HepG2 (cell line): ENCODE measurements around the gene KLHL11. TPM values are rescaled to one million over a fixed set of nuclear protein-coding genes. Genes with fewer than 3 reads are reported as not detected.

ENCODE experiments used
- ARHGAP35 ChIP-seq: sonication (generic); formaldehyde crosslinking; IDR thresholded peaks from 2 replicates; pipeline ENCODE4 v1.9.0; 2022; ENCODE audit warnings: mild to moderate bottlenecking, inconsistent platforms, moderate library complexity, missing genetic modification reagents, borderline replicate concordance
- ASH2L ChIP-seq: fragments of 300-600, 200-600 bp; sonication (generic); IDR thresholded peaks from 2 replicates; pipeline ENCODE4 v1.7.0; 2017; ENCODE audit warnings: low read depth, mild to moderate bottlenecking, moderate library complexity, mixed read lengths, low read length; ENCODE audit not compliant: insufficient read length
- ATF2 ChIP-seq: sonication (generic); formaldehyde crosslinking; IDR thresholded peaks from 2 replicates; pipeline ENCODE4 v1.4.0; 2020; ENCODE audit warnings: missing genetic modification reagents
- CREB1 ChIP-seq, 2 experiments: fragments of 450-650 bp in 1 of 2; IDR thresholded peaks; 2 replicates each; pipeline ENCODE4 v1.6.1; 2016 to 2017; ENCODE audit warnings: control low read depth in 1 of 2, mild to moderate bottlenecking in 1 of 2, missing compliant biosample characterization in 1 of 2, missing genetic modification characterization in 1 of 2
- EHMT2 ChIP-seq: fragments of 200-600 bp; sonication (generic); IDR thresholded peaks from 2 replicates; pipeline ENCODE4 v1.7.0; 2017; ENCODE audit warnings: antibody characterized with exemption, low read depth, low read length, borderline replicate concordance
- HES4 ChIP-seq: sonication (generic); formaldehyde crosslinking; IDR thresholded peaks from 2 replicates; pipeline ENCODE4 v1.9.0; 2021; ENCODE audit warnings: mild to moderate bottlenecking, missing genetic modification reagents, borderline replicate concordance
- HNF4A ChIP-seq: sonication (generic); formaldehyde crosslinking; IDR thresholded peaks from 2 replicates; pipeline ENCODE4 v1.4.0; 2020; ENCODE audit warnings: missing genetic modification reagents
- KLF9 ChIP-seq: IDR thresholded peaks from 2 replicates; pipeline ENCODE4 v1.6.1; 2016; ENCODE audit warnings: low read depth
- MTA1 ChIP-seq: sonication (generic); formaldehyde crosslinking; IDR thresholded peaks from 2 replicates; pipeline ENCODE4 v1.4.0; 2020; ENCODE audit warnings: missing genetic modification reagents, mild to moderate bottlenecking, borderline replicate concordance
- MXD3 ChIP-seq: IDR thresholded peaks from 2 replicates; pipeline ENCODE4 v1.6.1; 2016; ENCODE audit warnings: mild to moderate bottlenecking, missing biosample characterization, missing genetic modification reagents
- MYC ChIP-seq: sonication (generic); formaldehyde crosslinking; IDR thresholded peaks from 2 replicates; pipeline ENCODE4 v1.9.0; 2021; ENCODE audit warnings: missing genetic modification reagents, borderline replicate concordance
- PCBP1 ChIP-seq: fragments of 200-400 bp; formaldehyde crosslinking; IDR thresholded peaks from 2 replicates; pipeline ENCODE4 v1.6.1; 2017; ENCODE audit warnings: mild to moderate bottlenecking, low read depth, low read length, borderline replicate concordance
- PITX1 ChIP-seq: sonication (generic); formaldehyde crosslinking; IDR thresholded peaks from 2 replicates; pipeline ENCODE4 v1.5.1; 2020; ENCODE audit warnings: mild to moderate bottlenecking, missing genetic modification reagents
- POLR2A ChIP-seq, 2 experiments: IDR thresholded peaks; 2 replicates each; pipeline ENCODE4 v1.6.1; 2011; ENCODE audit warnings: low read depth in 2 of 2, low read length in 2 of 2, mild to moderate bottlenecking in 1 of 2, moderate library complexity in 1 of 2; ENCODE audit not compliant: insufficient read depth in 1 of 2
- POLR2AphosphoS5 ChIP-seq: IDR thresholded peaks from 2 replicates; pipeline ENCODE4 v1.6.1; 2012; ENCODE audit warnings: low read depth, low read length
- PRPF4 ChIP-seq: fragments of 200-400 bp; formaldehyde crosslinking; IDR thresholded peaks from 2 replicates; pipeline ENCODE4 v1.6.1; 2016; ENCODE audit warnings: low read length, low read depth; ENCODE audit not compliant: poor library complexity, severe bottlenecking
- RBM22 ChIP-seq: fragments of 200-400 bp; formaldehyde crosslinking; optimal IDR thresholded peaks from 2 replicates; pipeline ENCODE3; 2017; ENCODE audit warnings: mild to moderate bottlenecking, low read length, moderate library complexity
- RBM39 ChIP-seq: fragments of 200-400 bp; formaldehyde crosslinking; IDR thresholded peaks from one replicate; pipeline ENCODE4 v1.6.1; 2018; ENCODE audit warnings: antibody characterized with exemption, mild to moderate bottlenecking, low read depth, low read length; ENCODE audit not compliant: poor library complexity, severe bottlenecking
- SALL1 ChIP-seq: sonication (generic); formaldehyde crosslinking; IDR thresholded peaks from 2 replicates; pipeline ENCODE4 v1.8.0; 2022; ENCODE audit warnings: mild to moderate bottlenecking, missing genetic modification reagents
- TFDP2 ChIP-seq: sonication (generic); formaldehyde crosslinking; IDR thresholded peaks from 2 replicates; pipeline ENCODE4 v1.4.0; 2020; ENCODE audit warnings: missing genetic modification reagents
- U2AF2 ChIP-seq: fragments of 200-400 bp; formaldehyde crosslinking; IDR thresholded peaks from 2 replicates; pipeline ENCODE4 v1.6.1; 2017; ENCODE audit warnings: low read depth, mild to moderate bottlenecking, low read length
- YY1 ChIP-seq: IDR thresholded peaks from 2 replicates; pipeline ENCODE4 v1.6.1; 2011; ENCODE audit warnings: low read length, low read depth, moderate library complexity, mild to moderate bottlenecking; ENCODE audit not compliant: insufficient read depth, insufficient replicate concordance
- ZFY ChIP-seq: sonication (generic); formaldehyde crosslinking; IDR thresholded peaks from 2 replicates; pipeline ENCODE4 v1.4.0; 2020; ENCODE audit warnings: missing genetic modification reagents
- ZNF740 ChIP-seq: sonication (generic); formaldehyde crosslinking; IDR thresholded peaks from 2 replicates; pipeline ENCODE4 v1.4.0; 2020; ENCODE audit warnings: missing genetic modification reagents
- ZNF788 ChIP-seq: sonication (generic); formaldehyde crosslinking; IDR thresholded peaks from 2 replicates; pipeline ENCODE4 v1.5.0; 2020; ENCODE audit warnings: mild to moderate bottlenecking, missing genetic modification reagents, borderline replicate concordance
- ZNF839 ChIP-seq: sonication (generic); formaldehyde crosslinking; IDR thresholded peaks from 2 replicates; pipeline ENCODE4 v1.4.0; 2020; ENCODE audit warnings: missing genetic modification reagents, mild to moderate bottlenecking, borderline replicate concordance
- polyA plus RNA-seq, 8 experiments: library from polyadenylated mRNA; depleted of rRNA in 3 of 8; stranded (reverse) in 7 of 8; unstranded in 1 of 8; fragments of >200 nt; fragmentation: Illumina TruSeq in 4 of 8; extraction: Trizol in 4 of 8; gene quantifications; 2 replicates each; pipeline versions ENCODE4 v1.2.1 to v1.2.3, GENCODE V29; 2011 to 2016; ENCODE audit warnings: low read depth in 4 of 8, missing spikeins in 1 of 8, mixed read lengths in 1 of 8; ENCODE audit not compliant: insufficient read depth in 1 of 8
- total RNA-seq, 5 experiments: library from RNA; depleted of rRNA; stranded (reverse); fragments of >200 nt; fragmentation: Illumina TruSeq; extraction: Trizol; gene quantifications; 2 replicates each; pipeline ENCODE4 v1.2.3, GENCODE V29; 2016; ENCODE audit warnings: low read depth in 1 of 5

The KLHL11 gene
- total and polyA plus RNA-seq, 2 of the 13 experiments (the other 11 are each of a cell fraction or from before 2014, with no cell fraction given), result 7.7 to 27.5 TPM

- peak; percentile 55 for TF ChIP-seq RBM39
- peak; percentile 52 for TF ChIP-seq ASH2L
- peak; percentile 11; the same call in 1 of the 2 replicates for TF ChIP-seq PITX1
- TF ChIP-seq MXD3 (CRISPR knock-in tag), result peak; percentile 43; the same call in 1 of the 2 replicates
- TF ChIP-seq PCBP1, result 0 out of 2 replicates have a peak, but pooled peaks have one; percentile 29
- TF ChIP-seq ZFY (CRISPR knock-in tag), result peak; percentile 50; the same call in 1 of the 2 replicates
- peak; percentile 98 for TF ChIP-seq MYC
- peak; percentile 52; the same call in 1 of the 2 replicates for TF ChIP-seq ATF2 (CRISPR knock-in tag)
- peak; percentile 100 for TF ChIP-seq PRPF4
- 0 out of 2 replicates have a peak, but pooled peaks have one; percentile 5 for TF ChIP-seq CREB1 (IDR thresholded peaks at IDR 0.05)
- TF ChIP-seq CREB1 (CRISPR knock-in tag; IDR thresholded peaks at IDR 0.05), result no peak
- 0 out of 2 replicates have a peak, but pooled peaks have one; percentile 23 for TF ChIP-seq U2AF2
- TF ChIP-seq ARHGAP35 (CRISPR knock-in tag), result no peak
- 0 out of 2 replicates have a peak, but pooled peaks have one; percentile 48 for TF ChIP-seq MTA1 (CRISPR knock-in tag)
- peak; percentile 55; the same call in 1 of the 2 replicates for TF ChIP-seq HNF4A
- TF ChIP-seq ZNF740, result peak; percentile 92
- peak; percentile 57 for TF ChIP-seq POLR2AphosphoS5
- TF ChIP-seq SALL1 (CRISPR knock-in tag), result no peak; the same call in none of the 2 replicates
- TF ChIP-seq POLR2A (IDR thresholded peaks at IDR 0.05; ENCODE audit: insufficient read depth in 1 of 2, low read depth in 2 of 2, low read length in 2 of 2), result peak; percentile 53 to 86
- 0 out of 2 replicates have a peak, but pooled peaks have one; percentile 1 for TF ChIP-seq ZNF839 (CRISPR knock-in tag)
- no peak; the same call in 1 of the 2 replicates for TF ChIP-seq HES4 (CRISPR knock-in tag)
- TF ChIP-seq EHMT2, result no peak
- no peak; the same call in 1 of the 2 replicates for TF ChIP-seq ZNF788 (CRISPR knock-in tag)
- TF ChIP-seq RBM22, result peak; percentile 55
- TF ChIP-seq YY1, result peak; percentile 60
- TF ChIP-seq TFDP2 (CRISPR knock-in tag), result peak; percentile 14; the same call in 1 of the 2 replicates
- no peak for TF ChIP-seq KLF9 (CRISPR knock-in tag)
Measured at GRCh38 chr17:41812381-41813151, 52.7 kb downstream of the KLHL11 start, which contains the start of gene FKBP10 (continued).
